ENCODE measurements around the gene COL1A1. TPM values are rescaled to one million over a fixed set of nuclear protein-coding genes. Genes with fewer than 3 reads are reported as not detected.
A peak's percentile ranks its signal among the peaks of the same experiment; 100 is the strongest.

COL1A1 gene
- total and polyA plus RNA-seq, 8 donors: 9.0 to 875 (median 20.9) TPM

DNA sequence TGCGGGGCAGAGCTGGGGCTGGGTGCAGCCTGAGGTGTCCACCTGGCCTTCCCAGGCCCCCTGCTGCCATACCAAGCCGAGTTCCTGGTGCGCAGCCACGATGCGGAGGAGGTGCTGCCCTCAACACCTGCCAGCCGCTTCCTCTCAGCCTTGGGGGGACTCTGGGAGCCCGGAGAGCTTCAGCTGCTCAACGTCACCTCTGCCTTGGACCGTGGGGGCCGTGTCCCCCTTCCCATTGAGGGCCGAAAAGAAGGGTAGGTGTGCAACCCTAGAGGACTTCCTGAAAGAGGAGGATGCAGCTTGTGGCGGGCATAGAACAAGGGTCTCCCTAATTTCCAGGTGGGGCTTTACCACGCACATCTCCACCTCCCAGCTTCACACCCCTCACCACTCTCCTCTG lies 33.1 kb downstream of the COL1A1 start:
- no peak overlapping the region for H3K4me3 ChIP-seq
- H3K4me1 ChIP-seq: no peaks in the 10 kb centered on the region
- no peak for FAIRE-seq
- 50 to 71% methylated on average over 12 to 13 of the region's 13 CpGs for WGBS, 2 donors
- H3K36me3 ChIP-seq: no peaks in the 10 kb centered on the region
- H3K27me3 ChIP-seq: no peaks in the 10 kb centered on the region
- no peak for ATAC-seq
- H3K9me3 ChIP-seq: no peaks in the 10 kb centered on the region
- H3K27ac ChIP-seq: no peak overlapping the region
- intact Hi-C loops (cut with DNase I): no loop called here
- no peak for TF ChIP-seq CTCF (IDR thresholded peaks at IDR 0.05)
- DNase-seq: no peak

GRCh38 chr17:50167371-50167770 lies 34.1 kb downstream of the COL1A1 start:
- no peaks in the 10 kb centered on the region for H3K4me1 ChIP-seq
- no peak overlapping the region for H3K27ac ChIP-seq
- WGBS, 2 donors: 64 to 81% methylated on average over 19 of the region's 19 CpGs
- ATAC-seq: no peak
- no peak for FAIRE-seq
- H3K9me3 ChIP-seq: no peaks in the 10 kb centered on the region
- no peak for TF ChIP-seq CTCF (IDR thresholded peaks at IDR 0.05)
- no peaks in the 10 kb centered on the region for H3K36me3 ChIP-seq
- H3K4me3 ChIP-seq: no peak overlapping the region
- DNase-seq: peak in 2 of 6 donors; percentile 20 to 56
- H3K27me3 ChIP-seq: no peaks in the 10 kb centered on the region
- intact Hi-C loops (cut with DNase I): no loop called here

- H3K36me3 ChIP-seq: no peaks in the 10 kb centered on the region
- FAIRE-seq (no peak), DNase-seq (peak in 1 of 6 donors; percentile 9), ATAC-seq (no peak)
- no peaks in the 10 kb centered on the region for H3K9me3 ChIP-seq
- H3K27me3 ChIP-seq: no peaks in the 10 kb centered on the region
- H3K27ac ChIP-seq: no peak overlapping the region
- no peaks in the 10 kb centered on the region for H3K4me1 ChIP-seq
- no peak for TF ChIP-seq CTCF (IDR thresholded peaks at IDR 0.05)
- intact Hi-C loops (cut with DNase I): no loop called here
- H3K4me3 ChIP-seq: no peak overlapping the region
- WGBS, 2 donors: 77 to 80% methylated on average over 7 of the region's 7 CpGs
Measured at GRCh38 chr17:50166518-50167181, 34.8 kb downstream of the COL1A1 start.

- Histone ChIP-seq H3K27ac (no peak within 1 kb of the TSS), H3K9me3 (no peaks in the 10 kb centered on the region), H3K27me3 (no peaks in the 10 kb centered on the region), H3K4me1 (no peaks in the 10 kb centered on the region), H3K4me3 (no peak within 1 kb of the TSS), H3K36me3 (no peaks in the 10 kb centered on the region)
- ATAC-seq (no peak), FAIRE-seq (no peak), DNase-seq (peak in 1 of 6 donors; percentile 54)
- intact Hi-C loops (cut with DNase I): no loop called here
- WGBS, 2 donors: 67 to 68% methylated on average over 14 to 15 of the region's 15 CpGs
- no peak for TF ChIP-seq CTCF (IDR thresholded peaks at IDR 0.05)
Measured at GRCh38 chr17:50165867-50166517, 35.4 kb downstream of the COL1A1 start, which contains the start of gene SGCA. SGCA (plus strand) TSS chr17:50166005; CDS start chr17:50166041, 36 bp downstream.

- no peak for TF ChIP-seq CTCF (IDR thresholded peaks at IDR 0.05)
- Histone ChIP-seq H3K27me3 (no peaks in the 10 kb centered on the region), H3K27ac (no peak overlapping the region), H3K4me3 (no peak overlapping the region), H3K4me1 (no peaks in the 10 kb centered on the region), H3K36me3 (no peaks in the 10 kb centered on the region), H3K9me3 (no peaks in the 10 kb centered on the region)
- FAIRE-seq (no peak), DNase-seq (no peak), ATAC-seq (no peak)
- intact Hi-C loops (cut with DNase I): no loop called here
- 82 to 86% methylated on average over 3 of the region's 3 CpGs for WGBS, 2 donors
Measured at GRCh38 chr17:50165466-50165865, 36.0 kb downstream of the COL1A1 start.

Measured in pancreas (tissue), 10 donors.